ENCODE measurements around the gene IGFALS. TPM values are rescaled to one million over a fixed set of nuclear protein-coding genes. Genes with fewer than 3 reads are reported as not detected.
A peak's percentile ranks its signal among the peaks of the same experiment; 100 is the strongest.

Gene IGFALS
- total RNA-seq, 4 donors from 2014 or later = 0.35 TPM; not detected in 3

- Histone ChIP-seq H3K9me3 (no peaks in the 10 kb centered on the region), H3K4me1 (peaks cover 0 to 34% (median 19%) of the 10 kb centered on the region in 4 donors), H3K27ac (peak within 1 kb of the TSS; percentile 86 to 99 (median 91)), H3K4me3 (peak within 1 kb of the TSS; percentile 79 to 99 (median 86)), H3K36me3 (peaks cover 0 to 48% (median 0%) of the 10 kb centered on the region in 3 donors), H3K27me3 (no peaks in the 10 kb centered on the region)
- peak; percentile 75 to 92 (median 90) for DNase-seq
- no peak for TF ChIP-seq CTCF (IDR thresholded peaks at IDR 0.05)
- no peak for TF ChIP-seq POLR2A (IDR thresholded peaks at IDR 0.05)
Measured at GRCh38 chr16:1771188-1771863, 22.2 kb downstream of the IGFALS start, which contains the start of gene NME3. TSS of gene NME3 (minus strand) at chr16:1771543. CDS start at chr16:1771534, 9 bp downstream.

- Histone ChIP-seq H3K27me3 (no peaks in the 10 kb centered on the region), H3K36me3 (peaks cover 0 to 48% (median 0%) of the 10 kb centered on the region in 3 donors), H3K9me3 (no peaks in the 10 kb centered on the region), H3K27ac (peak overlapping the region; percentile 86 to 99 (median 91)), H3K4me1 (peaks cover 0 to 34% (median 19%) of the 10 kb centered on the region in 4 donors), H3K4me3 (peak overlapping the region; percentile 79 to 99 (median 86))
- peak; percentile 35 to 81 (median 73) for DNase-seq
- TF ChIP-seq CTCF (IDR thresholded peaks at IDR 0.05) = no peak
- TF ChIP-seq POLR2A (IDR thresholded peaks at IDR 0.05) = peak in 1 of 2 donors; percentile 27
Measured at GRCh38 chr16:1770328-1771187, 22.9 kb downstream of the IGFALS start.

GRCh38 chr16:1769402-1770300, 23.9 kb downstream of the IGFALS start:
- no peak for DNase-seq
- H3K27ac ChIP-seq = peak overlapping the region; percentile 23 to 99 (median 91)
- H3K36me3 ChIP-seq = peaks cover 0 to 49% (median 0%) of the 10 kb centered on the region in 3 donors
- H3K9me3 ChIP-seq = no peaks in the 10 kb centered on the region
- peak overlapping the region in 2 of 4 donors; percentile 79 to 83 for H3K4me3 ChIP-seq
- peaks cover 0 to 34% (median 16%) of the 10 kb centered on the region in 4 donors for H3K4me1 ChIP-seq
- no peaks in the 10 kb centered on the region for H3K27me3 ChIP-seq
- TF ChIP-seq POLR2A (IDR thresholded peaks at IDR 0.05) (no peak), CTCF (IDR thresholded peaks at IDR 0.05) (no peak)

- no peak for DNase-seq
- Histone ChIP-seq H3K36me3 (peaks cover 0 to 57% (median 0%) of the 10 kb centered on the region in 3 donors), H3K27me3 (no peaks in the 10 kb centered on the region), H3K9me3 (no peaks in the 10 kb centered on the region), H3K4me3 (no peak overlapping the region), H3K27ac (peak overlapping the region in 1 of 4 donors; percentile 5), H3K4me1 (peaks cover 0 to 26% (median 13%) of the 10 kb centered on the region in 4 donors)
- TF ChIP-seq POLR2A (IDR thresholded peaks at IDR 0.05) = no peak
- no peak for TF ChIP-seq CTCF (IDR thresholded peaks at IDR 0.05)
Measured at GRCh38 chr16:1768767-1769401, 24.6 kb downstream of the IGFALS start.

All from Peyer's patch (tissue), 4 donors.